Neutrophil (primary cell): Measurements from ENCODE around the gene ATP9B.
"Not testable (repeated sequence)": the region's sequence is repeated elsewhere in the genome, so short reads cannot be mapped to it uniquely, and the experiment has no call there.

Experiments used
- H3K27ac ChIP-seq: fragments of 200-600 bp; sonication (generic); 2 replicates; pipeline ENCODE4 v1.5.1; 2016; ENCODE audit warnings: mild to moderate bottlenecking, moderate library complexity
- H3K27me3 ChIP-seq: fragments of 200-600 bp; sonication (generic); 2 replicates; pipeline ENCODE4 v1.6.0; 2016; ENCODE audit warnings: mild to moderate bottlenecking
- H3K36me3 ChIP-seq: fragments of 200-600 bp; sonication (generic); 2 replicates; pipeline ENCODE4 v1.5.1; 2017
- H3K4me1 ChIP-seq, 2 experiments: fragments of 200-600 bp in 1 of 2; sonication (generic) in 1 of 2; 1 replicate in 1 of 2; 2 replicates in 1 of 2; pipeline versions ENCODE4 v1.5.1 to v1.6.1; 2013 to 2016; ENCODE audit warnings: low read depth in 1 of 2, low read length in 1 of 2, mild to moderate bottlenecking in 1 of 2, moderate library complexity in 1 of 2; ENCODE audit not compliant: control insufficient read depth in 1 of 2, insufficient read depth in 1 of 2
- H3K4me3 ChIP-seq, 2 experiments: fragments of 200-600 bp in 1 of 2; sonication (generic) in 1 of 2; 1 replicate in 1 of 2; 2 replicates in 1 of 2; pipeline ENCODE4 v1.5.1; 2013 to 2016; ENCODE audit warnings: low read depth in 1 of 2, low read length in 1 of 2, mild to moderate bottlenecking in 1 of 2, moderate library complexity in 1 of 2
- H3K9me3 ChIP-seq: fragments of 200-600 bp; sonication (generic); 2 replicates; pipeline ENCODE4 v1.5.1; 2016
- CTCF ChIP-seq: fragments of 200-600 bp; sonication (generic); IDR thresholded peaks from 2 replicates; pipeline ENCODE4 v1.5.1; 2016; ENCODE audit warnings: antibody characterized with exemption

Gene ATP9B

GRCh38 chr18:79259218-79259617 is 190.0 kb downstream of the ATP9B start:
- Histone ChIP-seq H3K4me1 (peaks cover 14 to 16% of the 10 kb centered on the region in 2 experiments), H3K4me3 (no peak overlapping the region), H3K27me3 (no peaks in the 10 kb centered on the region), H3K27ac (no peak overlapping the region), H3K9me3 (no peaks in the 10 kb centered on the region), H3K36me3 (peaks cover 9% of the 10 kb centered on the region)
- TF ChIP-seq CTCF = no peak

- no peaks in the 10 kb centered on the region for H3K9me3 ChIP-seq
- peaks cover 2% of the 10 kb centered on the region for H3K36me3 ChIP-seq
- H3K4me1 ChIP-seq = peaks cover 14 to 16% of the 10 kb centered on the region in 2 experiments
- H3K27ac ChIP-seq = peak overlapping the region; percentile 43
- no peaks in the 10 kb centered on the region for H3K27me3 ChIP-seq
- TF ChIP-seq CTCF = no peak
- H3K4me3 ChIP-seq = no peak overlapping the region
Observed at GRCh38 chr18:79260023-79260422, 190.8 kb downstream of the ATP9B start.

- Histone ChIP-seq H3K9me3 (no peaks in the 10 kb centered on the region), H3K27ac (peak overlapping the region; percentile 43), H3K27me3 (no peaks in the 10 kb centered on the region), H3K36me3 (no peaks in the 10 kb centered on the region), H3K4me3 (no peak overlapping the region), H3K4me1 (peaks cover 14 to 16% of the 10 kb centered on the region in 2 experiments)
- TF ChIP-seq CTCF = no peak
Observed at GRCh38 chr18:79260510-79260909, 191.3 kb downstream of the ATP9B start.

- not testable (repeated sequence) for H3K4me3 ChIP-seq, H3K4me1 ChIP-seq, H3K36me3 ChIP-seq, H3K27me3 ChIP-seq, H3K9me3 ChIP-seq, H3K27ac ChIP-seq
Observed at GRCh38 chr18:79265068-79265467, 195.9 kb downstream of the ATP9B start.

- H3K27me3 ChIP-seq, H3K9me3 ChIP-seq, H3K4me3 ChIP-seq, H3K4me1 ChIP-seq, H3K27ac ChIP-seq: not testable (repeated sequence)
- H3K36me3 ChIP-seq = peaks cover 14% of the 10 kb centered on the region
Observed at GRCh38 chr18:79271812-79272211, 202.6 kb downstream of the ATP9B start.

- no peak for TF ChIP-seq CTCF
- Histone ChIP-seq H3K27me3 (no peaks in the 10 kb centered on the region), H3K9me3 (no peaks in the 10 kb centered on the region), H3K27ac (no peak overlapping the region), H3K4me1 (no peaks in the 10 kb centered on the region), H3K36me3 (peaks cover 16% of the 10 kb centered on the region), H3K4me3 (no peak overlapping the region)
Observed at GRCh38 chr18:79272916-79273315, 203.7 kb downstream of the ATP9B start.

GRCh38 chr18:79274823-79275222 is 205.6 kb downstream of the ATP9B start:
- H3K4me3 ChIP-seq = no peak overlapping the region
- H3K36me3 ChIP-seq = peaks cover 20% of the 10 kb centered on the region
- no peaks in the 10 kb centered on the region for H3K27me3 ChIP-seq
- H3K9me3 ChIP-seq = no peaks in the 10 kb centered on the region
- TF ChIP-seq CTCF = no peak
- no peaks in the 10 kb centered on the region for H3K4me1 ChIP-seq
- H3K27ac ChIP-seq = no peak overlapping the region
